VCaP (cell line): ENCODE measurements around the gene CASK.

ENCODE experiments used
- H3K27ac ChIP-seq: fragments of 450-650 bp; 2 replicates; pipeline ENCODE4 v1.5.1; 2017
- TF ChIP-seq, protein P1 (sequence below): fragments of 450-650 bp; conservative IDR thresholded peaks from 2 replicates; pipeline ENCODE4 v1.5.1; 2017; ENCODE audit warnings: mild to moderate bottlenecking, moderate library complexity

CASK gene

GRCh38 chrX:41630091-41630490 is 293.3 kb downstream of the CASK start:
- TF ChIP-seq, protein P1, sequence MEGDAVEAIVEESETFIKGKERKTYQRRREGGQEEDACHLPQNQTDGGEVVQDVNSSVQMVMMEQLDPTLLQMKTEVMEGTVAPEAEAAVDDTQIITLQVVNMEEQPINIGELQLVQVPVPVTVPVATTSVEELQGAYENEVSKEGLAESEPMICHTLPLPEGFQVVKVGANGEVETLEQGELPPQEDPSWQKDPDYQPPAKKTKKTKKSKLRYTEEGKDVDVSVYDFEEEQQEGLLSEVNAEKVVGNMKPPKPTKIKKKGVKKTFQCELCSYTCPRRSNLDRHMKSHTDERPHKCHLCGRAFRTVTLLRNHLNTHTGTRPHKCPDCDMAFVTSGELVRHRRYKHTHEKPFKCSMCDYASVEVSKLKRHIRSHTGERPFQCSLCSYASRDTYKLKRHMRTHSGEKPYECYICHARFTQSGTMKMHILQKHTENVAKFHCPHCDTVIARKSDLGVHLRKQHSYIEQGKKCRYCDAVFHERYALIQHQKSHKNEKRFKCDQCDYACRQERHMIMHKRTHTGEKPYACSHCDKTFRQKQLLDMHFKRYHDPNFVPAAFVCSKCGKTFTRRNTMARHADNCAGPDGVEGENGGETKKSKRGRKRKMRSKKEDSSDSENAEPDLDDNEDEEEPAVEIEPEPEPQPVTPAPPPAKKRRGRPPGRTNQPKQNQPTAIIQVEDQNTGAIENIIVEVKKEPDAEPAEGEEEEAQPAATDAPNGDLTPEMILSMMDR = no peak
- no peak overlapping the region for H3K27ac ChIP-seq

GRCh38 chrX:41629539-41629938 is 293.8 kb downstream of the CASK start:
- H3K27ac ChIP-seq = no peak overlapping the region
- TF ChIP-seq, protein P1 = no peak

- TF ChIP-seq, protein P1 = no peak
- peak overlapping the region; percentile 23; the same call in 1 of the 2 replicates for H3K27ac ChIP-seq
These were observed 302.1 kb downstream of the CASK start for GRCh38 chrX:41621222-41621723.

GRCh38 chrX:41619221-41619620 is 304.1 kb downstream of the CASK start:
- TF ChIP-seq, protein P1 = no peak
- H3K27ac ChIP-seq = no peak overlapping the region

DNA sequence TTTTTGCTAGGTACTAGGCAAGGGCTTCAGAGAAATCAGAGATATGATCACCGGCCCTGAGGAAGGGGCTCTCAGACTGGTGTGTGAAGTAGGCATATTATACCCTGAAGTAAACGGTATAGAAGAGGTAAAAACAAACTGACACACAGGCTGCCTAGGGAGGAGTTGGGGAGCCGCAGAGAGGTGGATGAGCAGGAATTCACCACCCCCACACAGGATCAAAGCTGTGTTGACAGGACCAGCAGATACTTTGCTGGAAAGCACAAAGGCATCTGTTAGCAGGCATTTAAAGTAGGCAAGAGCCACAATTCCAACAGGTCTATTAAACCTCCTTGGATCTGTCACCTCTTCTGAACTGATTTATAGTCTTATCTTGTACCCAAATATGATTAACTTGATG is 306.4 kb downstream of the CASK start:
- H3K27ac ChIP-seq = no peak overlapping the region
- TF ChIP-seq, protein P1 = no peak

- no peak overlapping the region for H3K27ac ChIP-seq
- TF ChIP-seq, protein P1 = no peak
These were observed 307.1 kb downstream of the CASK start for GRCh38 chrX:41616255-41616654.

DNA sequence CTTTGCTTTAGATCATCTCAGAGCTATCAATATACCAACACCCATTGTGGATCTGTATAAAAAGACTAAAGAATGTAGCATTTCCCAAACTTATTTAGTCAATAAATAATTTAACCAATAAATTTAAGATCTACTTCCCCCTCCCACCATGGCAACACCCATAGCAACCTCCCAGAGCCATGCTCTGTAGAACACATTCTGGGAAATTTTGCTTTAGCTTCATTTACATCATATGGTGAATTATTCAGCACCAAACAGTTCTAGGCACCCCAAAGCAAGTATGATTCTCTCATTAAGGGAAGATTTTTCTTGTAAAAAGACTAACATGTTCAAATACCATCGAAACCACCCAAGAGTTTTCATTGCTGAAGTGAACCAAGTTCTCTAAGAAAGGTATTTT is 315.1 kb downstream of the CASK start:
- TF ChIP-seq, protein P1 = no peak
- no peak overlapping the region for H3K27ac ChIP-seq
